GM12875 (cell line): Measurements from ENCODE around the gene ZNF326.
"Not testable (repeated sequence)": the region's sequence is repeated elsewhere in the genome, so short reads cannot be mapped to it uniquely, and the experiment has no call there.

Experiments
- H3K4me3 ChIP-seq: one replicate; pipeline ENCODE4 v1.5.1; 2011; ENCODE audit warnings: low read depth, low read length, control low read depth
- CTCF ChIP-seq: IDR thresholded peaks from 2 replicates; pipeline ENCODE4 v1.5.1; 2011; ENCODE audit warnings: low read depth, mild to moderate bottlenecking, control low read depth, inconsistent platforms, low read length, moderate library complexity, borderline replicate concordance; ENCODE audit not compliant: insufficient read depth

The ZNF326 gene

GRCh38 chr1:90039652-90040051, 44.7 kb downstream of the ZNF326 start:
- H3K4me3 ChIP-seq: no peak overlapping the region
- no peak for TF ChIP-seq CTCF

- no peak for TF ChIP-seq CTCF
- H3K4me3 ChIP-seq: no peak overlapping the region
Observed at GRCh38 chr1:90043586-90043985, 48.7 kb downstream of the ZNF326 start.

GRCh38 chr1:90044346-90044745, 49.4 kb downstream of the ZNF326 start:
- TF ChIP-seq CTCF: no peak

GRCh38 chr1:90045853-90046563, 51.1 kb downstream of the ZNF326 start:
- no peak overlapping the region for H3K4me3 ChIP-seq
- peak; percentile 60 for TF ChIP-seq CTCF

More at GRCh38 chr1:90044346-90044745, 49.4 kb downstream of the ZNF326 start:
- H3K4me3 ChIP-seq: no peak overlapping the region

GRCh38 chr1:90046635-90047034, 51.7 kb downstream of the ZNF326 start:
- no peak overlapping the region for H3K4me3 ChIP-seq
- no peak for TF ChIP-seq CTCF

- no peak for TF ChIP-seq CTCF
- H3K4me3 ChIP-seq: no peak overlapping the region
Observed at GRCh38 chr1:90048043-90048442, 53.1 kb downstream of the ZNF326 start.

GRCh38 chr1:90062700-90063643, 68.1 kb downstream of the ZNF326 start:
- not testable (repeated sequence) for H3K4me3 ChIP-seq

GRCh38 chr1:90064109-90064508, 69.2 kb downstream of the ZNF326 start:
- not testable (repeated sequence) for H3K4me3 ChIP-seq
